Measurements from ENCODE around the gene ARHGAP44. TPM values are rescaled to one million over a fixed set of nuclear protein-coding genes. Genes with fewer than 3 reads are reported as not detected.

Gene ARHGAP44
- total and polyA plus RNA-seq, 2 donors (not counting 3 experiments of a cell fraction or from before 2014, with no cell fraction given): 0.11 to 0.42 TPM

GRCh38 chr17:12909511-12909910, 120.2 kb downstream of the ARHGAP44 start:
- ChIA-PET CTCF (no interaction called here), POLR2A (no interaction called here)
- Histone ChIP-seq H2AFZ (ENCODE audit: low read depth, low read length) (no peak overlapping the region), H3K27me3 (ENCODE audit: control insufficient read depth in 2 of 2, insufficient read depth in 2 of 2, low read length in 2 of 2) (no peaks in the 10 kb centered on the region), H3K9ac (replicated peaks; ENCODE audit: extremely low read depth, insufficient read depth, low read length) (no peak overlapping the region), H3K36me3 (ENCODE audit: control insufficient read depth in 2 of 2, extremely low read depth in 1 of 2, insufficient read depth in 2 of 2, low read length in 2 of 2) (no peaks in the 10 kb centered on the region), H3K27ac (ENCODE audit: insufficient read depth, low read depth, low read length) (no peak overlapping the region), H3K9me1 (replicated peaks; ENCODE audit: control insufficient read depth, extremely low read depth, insufficient read depth, low read length) (no peaks in the 10 kb centered on the region), H4K20me1 (replicated peaks; ENCODE audit: control insufficient read depth, extremely low read depth, insufficient read depth, low read length) (no peaks in the 10 kb centered on the region), H3K9me3 (replicated peaks; ENCODE audit: control insufficient read depth, insufficient read depth, low read length) (no peaks in the 10 kb centered on the region), H3K79me2 (ENCODE audit: control insufficient read depth, insufficient read depth, low read length) (no peaks in the 10 kb centered on the region), H3K4me2 (ENCODE audit: insufficient read depth, low read length) (no peak overlapping the region), H3K4me3 (replicated peaks in 1 of 3; ENCODE audit: insufficient read depth in 1 of 3, low read depth in 1 of 3, low read length in 3 of 3) (no peak overlapping the region), H3K4me1 (ENCODE audit: control insufficient read depth, extremely low read depth, insufficient read depth, low read length) (no peaks in the 10 kb centered on the region)
- dilution Hi-C loops (cut with MboI; ENCODE audit: extremely low pct_ligation_motif_present, low sequenced_read_pairs): no loop called here
- DNase-seq (ENCODE audit: low read depth, low spot score): no peak
- FAIRE-seq: no peak
- TF ChIP-seq CTCF (IDR thresholded peaks at IDR 0.05; ENCODE audit: extremely low read depth in 1 of 2, insufficient read depth in 1 of 2, low read depth in 1 of 2, low read length in 2 of 2): no peak
- TF ChIP-seq POLR2AphosphoS5 (IDR thresholded peaks at IDR 0.05; ENCODE audit: insufficient read depth, low read depth, low read length): no peak
- no peak for TF ChIP-seq EZH2 (IDR thresholded peaks at IDR 0.05; ENCODE audit: borderline replicate concordance, low read depth, low read length, severe bottlenecking)
- TF ChIP-seq MYC (IDR thresholded peaks at IDR 0.05; ENCODE audit: low read depth, low read length): no peak
- TF ChIP-seq MAX (IDR thresholded peaks at IDR 0.05; ENCODE audit: insufficient read depth, insufficient read length): no peak
- no peak for TF ChIP-seq POLR2A (IDR thresholded peaks at IDR 0.05; ENCODE audit: low read depth, low read length)
- no peak for TF ChIP-seq JUN (IDR thresholded peaks at IDR 0.05; ENCODE audit: borderline replicate concordance, insufficient read depth, insufficient read length, low read depth)
- TF ChIP-seq GATA2 (IDR thresholded peaks at IDR 0.05; ENCODE audit: insufficient read depth, insufficient read length, low read depth, low read length): no peak
- no peak for TF ChIP-seq FOS (IDR thresholded peaks at IDR 0.05; ENCODE audit: borderline replicate concordance, insufficient read depth, low read length)
- intact Hi-C loops (cut with micrococcal nuclease): no loop called here
- no TSS peak for BruUV-seq (replicated peaks)

All from endothelial cell of umbilical vein (primary cell).